Tibial nerve (tissue), 3 donors: Measurements from ENCODE around the gene KIF12.

Experiments
- CTCF ChIP-seq, 5 experiments: fragments of 200-600 bp in 3 of 5; fragments of 450-650 bp in 2 of 5; sonication (generic) in 3 of 5; IDR thresholded peaks; one replicate each; pipeline ENCODE4 v1.5.1; 2016 to 2019; ENCODE audit warnings: antibody characterized with exemption in 5 of 5, mild to moderate bottlenecking in 3 of 5, moderate library complexity in 2 of 5
- POLR2A ChIP-seq, 2 donors: fragments of 450-650 bp; IDR thresholded peaks; one replicate each; pipeline ENCODE4 v1.6.1; 2017; ENCODE audit warnings: antibody characterized with exemption in 2 of 2, mild to moderate bottlenecking in 2 of 2, moderate library complexity in 2 of 2

- no peak for TF ChIP-seq CTCF (IDR thresholded peaks at IDR 0.05)
- TF ChIP-seq POLR2A (IDR thresholded peaks at IDR 0.05), result no peak
Observed at GRCh38 chr9:114061830-114062474, 37.1 kb downstream of the KIF12 start.
